GM21528 (cell line): Measurements from ENCODE around the gene ZC3HAV1.
"Not testable (repeated sequence)": the region's sequence is repeated elsewhere in the genome, so short reads cannot be mapped to it uniquely, and the experiment has no call there.

Experiments
- ATAC-seq: cut with Tn5 transposase; IDR thresholded peaks from one replicate; pipeline ENCODE4 v1.9.1; 2021; ENCODE audit warnings: mild to moderate bottlenecking, moderate library complexity; ENCODE audit not compliant: unreplicated experiment, low FRiP score

ZC3HAV1 gene

DNA sequence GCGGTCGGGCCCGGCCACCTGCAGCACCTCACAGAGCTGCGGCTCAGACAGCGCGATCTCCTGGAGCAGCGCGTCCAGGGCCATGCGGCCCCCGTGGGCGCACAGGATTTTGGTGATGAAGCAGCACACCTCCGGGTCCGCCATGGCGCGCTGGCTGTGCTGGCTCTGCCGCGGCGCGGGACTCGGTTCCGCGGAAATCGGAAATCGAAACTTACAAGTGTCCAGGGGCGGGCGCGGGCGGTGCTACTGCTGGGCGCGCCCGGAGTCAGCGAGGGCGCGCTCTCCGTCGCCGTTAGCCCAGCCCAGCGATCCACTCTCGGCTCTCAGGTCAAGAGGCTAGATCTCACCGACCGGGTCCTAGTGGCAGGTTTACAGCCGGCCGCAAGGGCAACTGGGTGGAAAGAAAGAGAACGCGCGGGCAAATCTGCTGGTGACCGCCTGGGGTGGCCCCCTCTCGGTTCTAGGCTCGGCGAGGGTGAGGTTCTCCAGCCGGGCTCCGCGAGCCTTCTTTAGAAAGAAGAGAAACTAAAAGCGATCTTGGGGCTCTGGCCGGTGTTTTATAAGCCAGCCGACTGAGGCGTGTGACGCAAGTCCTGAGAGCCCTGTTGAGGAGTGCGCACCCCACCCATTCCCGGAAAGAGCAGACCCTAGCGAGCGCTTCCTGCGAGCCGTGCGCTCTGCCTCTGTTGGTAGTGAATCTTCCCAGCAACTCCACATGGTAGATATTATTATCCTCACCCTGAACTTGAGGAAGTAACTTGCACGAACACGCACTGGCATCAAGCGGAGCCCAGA, at the start of gene ZC3HAV1:
Gene ZC3HAV1 (minus strand): TSS at position 533 of the 795 bp plus-strand sequence. CDS start 389 bp downstream, at position 144.
- ATAC-seq, result peak; percentile 70

DNA sequence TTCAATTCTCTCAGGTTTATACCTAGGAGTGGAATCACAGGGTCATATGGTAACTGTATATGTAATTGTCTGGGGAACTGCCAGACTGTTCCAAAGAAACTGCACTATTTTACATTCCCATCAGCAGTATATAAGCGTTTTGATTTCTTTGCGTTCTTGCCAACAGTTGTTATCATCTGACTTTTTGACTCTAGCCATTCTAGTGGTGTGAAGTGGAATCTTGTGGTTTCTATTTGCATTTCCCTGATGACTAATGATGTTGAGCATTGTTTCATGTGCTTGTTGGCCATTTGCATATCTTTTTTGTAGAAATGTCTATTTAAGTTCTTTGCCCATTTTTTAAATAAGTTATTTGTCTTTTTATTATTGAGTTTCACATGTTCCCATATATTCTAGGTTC, 44.3 kb upstream of the ZC3HAV1 start:
- ATAC-seq, result no peak

DNA sequence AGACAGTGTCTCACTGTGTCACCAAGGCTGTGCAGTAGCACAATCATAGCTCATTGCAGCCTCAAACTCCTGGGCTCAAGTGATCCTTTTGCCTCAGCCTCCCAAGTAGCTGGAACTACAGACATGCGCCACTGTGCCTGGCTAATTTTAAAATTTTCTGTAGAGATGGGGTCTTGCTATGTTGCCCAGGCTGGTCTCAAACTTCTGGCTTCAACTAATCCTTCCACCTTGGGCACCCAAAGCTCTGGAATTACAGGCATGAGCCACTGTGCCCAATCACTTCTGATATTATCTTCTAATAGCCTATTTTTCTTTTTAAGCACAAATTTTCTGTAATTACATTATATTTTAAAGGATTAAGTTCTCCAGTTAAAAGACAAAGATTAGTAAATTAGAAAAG, 42.6 kb upstream of the ZC3HAV1 start:
- no peak for ATAC-seq

DNA sequence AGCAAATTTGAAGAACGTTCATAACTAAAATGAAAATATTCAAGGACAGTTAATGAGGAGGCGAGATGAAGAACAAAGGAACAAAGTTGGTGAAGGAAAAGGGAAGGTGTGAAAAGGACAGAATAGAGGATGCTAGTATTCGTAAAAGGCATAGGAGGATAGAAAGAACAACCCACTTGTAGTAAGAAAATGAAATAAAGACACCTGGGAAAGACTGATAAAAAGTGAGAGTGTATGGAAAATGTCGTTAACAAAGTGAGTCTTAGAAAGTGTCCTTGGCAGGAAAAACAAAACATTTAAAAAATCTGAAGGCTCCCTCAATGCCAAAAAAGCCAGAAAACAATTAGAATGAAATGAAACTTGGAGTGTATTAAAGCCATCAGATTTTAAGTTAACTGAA, 29.6 kb upstream of the ZC3HAV1 start:
- ATAC-seq, result no peak

DNA sequence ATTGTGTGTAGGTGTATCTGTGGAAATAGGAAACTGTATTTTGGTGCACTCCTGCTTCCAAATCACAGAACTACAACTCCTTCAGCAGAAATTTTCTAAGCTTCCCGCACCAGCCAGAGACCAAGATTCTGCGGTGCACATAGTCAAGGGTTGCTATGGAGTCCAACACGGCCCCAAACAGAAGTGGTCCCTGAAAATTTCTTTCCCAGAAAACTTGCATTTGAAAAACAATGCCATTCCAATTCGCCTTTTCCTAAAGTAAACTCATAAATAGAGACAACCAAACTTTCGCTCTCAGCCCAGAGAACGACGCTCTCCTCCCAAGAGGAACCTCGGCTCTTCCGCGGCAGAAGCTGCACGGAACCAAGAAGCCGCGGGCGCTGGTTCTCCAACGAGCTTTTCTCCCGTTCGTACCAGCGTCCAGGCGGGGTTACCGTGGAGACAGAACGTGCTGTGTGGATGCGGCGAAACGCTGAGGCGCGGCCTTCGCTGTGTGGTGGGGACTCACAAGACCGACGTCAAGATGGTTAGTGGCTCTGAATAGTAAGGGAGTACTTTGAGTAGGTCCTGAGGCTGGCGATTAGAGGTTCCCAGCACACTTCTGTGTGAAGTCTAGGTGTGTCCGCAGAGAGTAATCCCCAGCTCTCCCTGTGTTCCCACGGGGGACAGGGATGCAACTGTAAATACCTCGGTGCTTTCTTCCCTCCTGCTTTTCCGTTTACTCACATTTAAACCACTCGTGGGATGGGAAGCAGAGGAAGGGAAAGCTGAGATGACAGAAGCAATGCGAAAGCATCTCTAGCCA, 24.0 kb upstream of the ZC3HAV1 start:
- ATAC-seq, result peak; percentile 97

DNA sequence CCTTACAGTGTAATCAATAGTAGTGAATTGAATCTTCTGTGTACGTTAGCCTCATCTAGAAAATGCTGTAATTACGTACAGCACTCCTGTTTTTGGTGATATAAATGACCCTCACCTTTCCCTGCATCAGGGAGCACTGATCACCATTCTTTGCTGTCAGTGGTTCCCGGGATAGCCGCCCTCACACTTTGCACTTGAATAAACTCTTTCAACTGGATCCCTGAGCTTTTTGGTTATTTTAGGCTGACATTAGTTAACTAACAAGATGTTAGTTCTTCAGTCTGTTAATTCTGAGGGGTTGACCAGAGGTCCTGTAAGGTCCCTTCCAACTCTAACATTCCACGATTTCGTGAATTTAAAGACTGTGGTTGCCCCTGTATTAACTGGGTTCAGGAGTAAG, 23.4 kb upstream of the ZC3HAV1 start:
- ATAC-seq, result no peak

DNA sequence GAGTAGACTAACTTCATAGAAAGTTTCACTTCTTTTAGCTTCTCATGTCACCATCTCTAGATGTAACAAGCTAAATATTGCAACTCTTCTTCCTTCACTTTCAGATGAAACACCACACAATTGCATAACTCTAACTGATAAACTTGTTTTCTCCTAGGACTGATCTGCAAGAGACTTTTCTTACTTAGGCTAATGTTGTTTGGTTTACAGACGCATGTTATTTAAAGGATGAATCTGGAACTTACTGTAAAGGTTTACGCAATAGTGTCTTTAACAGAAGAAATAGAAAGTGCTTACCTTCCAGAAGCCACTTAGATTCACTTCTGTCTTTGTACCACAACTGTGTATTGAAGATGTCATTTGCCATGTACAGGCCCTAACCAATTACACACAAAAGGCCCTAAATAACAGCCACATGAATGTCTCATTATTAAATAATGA, 22.1 kb upstream of the ZC3HAV1 start:
- ATAC-seq, result no peak

DNA sequence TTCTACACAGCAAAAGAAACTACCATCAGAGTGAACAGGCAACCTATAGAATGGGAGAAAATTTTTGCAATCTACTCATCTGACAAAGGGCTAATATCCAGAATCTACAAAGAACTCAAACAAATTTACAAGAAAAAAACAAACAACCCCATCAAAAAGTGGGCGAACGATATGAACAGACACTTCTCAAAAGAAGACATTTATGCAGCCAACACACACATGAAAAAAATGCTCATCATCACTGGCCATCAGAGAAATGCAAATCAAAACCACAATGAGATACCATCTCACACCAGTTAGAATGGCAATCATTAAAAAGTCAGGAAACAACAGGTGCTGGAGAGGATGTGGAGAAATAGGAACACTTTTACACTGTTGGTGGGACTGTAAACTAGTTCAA, 20.3 kb upstream of the ZC3HAV1 start:
- ATAC-seq, result not testable (repeated sequence)

DNA sequence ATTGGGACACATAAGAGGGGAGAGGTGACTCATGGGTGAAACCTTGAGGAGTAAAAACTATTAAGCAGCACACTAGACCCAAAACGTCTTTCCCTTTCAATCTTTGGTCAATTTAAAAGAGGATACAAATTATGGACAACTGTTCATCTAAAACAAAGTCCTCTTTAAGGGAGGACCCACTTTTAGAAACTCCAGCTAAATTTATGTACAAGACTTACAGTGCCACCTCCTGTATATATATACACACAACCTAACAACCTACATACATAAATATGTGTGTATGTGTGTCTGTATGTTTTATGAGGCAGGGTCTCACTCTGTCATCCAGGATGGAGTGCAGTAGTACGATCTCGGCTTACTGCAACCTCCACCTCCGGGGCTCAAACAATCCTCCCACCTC, 18.1 kb upstream of the ZC3HAV1 start:
- no peak for ATAC-seq

DNA sequence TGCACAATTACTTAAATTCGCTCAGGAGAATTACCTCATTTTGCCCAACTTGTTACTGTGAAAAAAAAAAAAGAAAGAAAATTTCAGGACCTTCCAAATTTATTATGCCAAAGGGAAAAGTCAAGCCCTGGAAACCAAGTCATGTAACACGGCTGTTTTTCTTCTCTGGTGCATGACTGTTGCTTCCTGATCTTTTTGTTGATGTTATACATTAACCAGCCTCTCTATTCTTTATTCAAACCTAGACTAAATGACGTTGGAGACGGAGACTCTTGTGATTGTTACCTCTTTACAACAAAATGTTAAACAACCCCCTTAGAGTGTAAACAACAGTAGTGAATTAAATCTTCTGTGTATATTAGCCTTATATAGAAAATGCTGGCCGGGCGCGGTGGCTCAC, 16.1 kb upstream of the ZC3HAV1 start:
- ATAC-seq, result no peak

DNA sequence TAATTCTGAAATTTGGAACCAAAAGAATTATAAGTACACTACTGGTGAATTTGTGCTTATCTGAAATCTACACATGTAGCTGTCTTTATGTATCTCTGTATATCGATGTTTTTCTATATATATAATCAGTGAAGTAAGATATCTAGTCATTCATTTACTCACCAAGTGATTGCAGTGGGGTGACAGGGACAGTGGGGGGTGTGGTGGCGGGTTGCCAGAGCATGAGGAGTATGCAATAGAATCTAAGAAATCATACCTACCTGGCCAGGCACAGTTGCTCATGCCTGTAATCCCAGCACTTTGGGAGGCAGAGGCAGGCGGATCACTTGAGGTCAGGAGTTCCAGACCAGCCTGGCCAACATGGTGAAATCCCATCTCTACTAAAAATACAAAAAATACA, 15.5 kb upstream of the ZC3HAV1 start:
- ATAC-seq, result not testable (repeated sequence)

DNA sequence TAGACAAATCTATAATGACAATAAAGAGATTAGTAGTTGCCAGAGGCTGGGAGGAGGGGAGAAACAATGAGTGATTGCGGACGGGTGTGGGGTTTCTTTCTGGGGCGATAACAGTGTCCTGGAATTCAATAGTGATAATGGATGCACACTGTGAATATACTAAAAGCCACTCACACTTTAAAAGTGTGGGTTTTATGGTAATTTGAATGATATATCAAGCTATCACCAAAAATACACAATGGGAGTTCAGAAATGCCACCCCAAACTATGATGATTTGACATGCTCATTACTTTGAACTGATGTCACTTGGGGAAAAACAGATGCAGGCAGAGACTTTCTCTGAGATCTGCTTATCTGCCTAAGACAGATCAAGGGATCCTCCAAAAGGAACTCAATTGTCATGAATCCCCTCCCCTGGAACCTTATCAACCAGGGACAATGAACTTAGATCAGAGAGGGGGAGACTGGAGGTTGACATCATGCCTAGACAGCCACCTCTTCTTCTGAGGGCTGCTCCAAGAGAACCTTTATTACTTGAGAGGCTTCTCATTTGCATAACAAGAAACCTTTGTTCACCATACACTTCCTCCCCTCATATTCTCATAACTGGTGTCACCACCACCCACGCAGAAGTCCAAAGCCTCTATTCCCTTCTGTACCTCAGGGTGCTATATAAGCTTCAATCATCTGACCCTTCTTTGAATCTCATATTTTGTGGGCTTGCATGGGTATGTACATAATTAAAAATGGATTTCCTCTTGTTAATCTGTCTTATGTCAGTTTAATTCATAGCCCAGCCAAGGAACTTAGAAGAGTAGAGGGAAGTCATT, 14.8 kb upstream of the ZC3HAV1 start:
- peak; percentile 80 for ATAC-seq

DNA sequence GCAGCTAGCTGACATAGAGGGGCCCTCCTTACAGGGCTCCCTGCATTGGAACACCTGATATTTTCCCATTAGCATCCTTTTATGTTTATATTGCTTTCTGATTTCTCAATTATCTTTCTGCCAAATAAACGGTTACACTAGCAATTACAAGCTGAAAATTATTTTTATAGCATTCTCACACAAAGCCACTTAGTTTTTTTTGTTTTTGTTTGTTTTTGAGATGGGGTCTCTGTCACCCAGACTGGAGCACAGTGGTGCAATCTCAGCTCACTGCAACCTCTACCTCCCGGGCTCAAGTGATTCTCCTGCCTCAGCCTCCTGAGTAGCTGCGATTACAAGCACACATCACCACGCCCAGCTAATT, 9.9 kb upstream of the ZC3HAV1 start:
- ATAC-seq, result no peak

DNA sequence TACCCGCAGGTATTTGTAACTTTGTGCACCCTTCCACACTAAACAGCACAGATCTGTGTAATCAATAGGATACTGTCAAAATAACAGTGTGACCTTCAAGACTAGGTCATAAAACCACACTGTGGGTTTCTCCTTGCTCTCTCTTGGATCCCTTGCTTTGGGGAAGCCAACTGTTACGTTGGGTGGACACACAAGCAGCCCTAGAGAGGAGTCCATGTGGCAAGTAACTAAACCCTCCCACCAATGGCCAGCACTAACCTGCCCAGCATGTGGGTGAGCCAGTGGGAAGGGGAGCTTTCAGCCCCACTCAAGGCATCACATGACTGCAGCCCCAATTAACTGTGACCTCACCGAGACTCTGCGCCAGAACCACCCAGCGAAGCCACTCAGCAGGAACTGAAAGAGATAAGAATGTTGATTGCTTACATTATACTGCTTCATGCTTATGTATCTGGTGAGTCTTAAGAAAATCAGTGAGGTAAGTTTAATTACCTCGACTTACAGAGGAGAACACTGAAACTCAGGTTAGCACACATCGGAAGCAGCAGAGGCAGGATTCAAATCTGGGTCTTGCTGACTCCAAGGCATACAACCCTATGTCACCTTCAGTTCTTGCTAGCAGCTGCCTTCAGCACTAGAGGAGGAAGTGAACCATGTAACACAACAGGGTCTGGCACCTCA, 9.4 kb upstream of the ZC3HAV1 start:
- peak; percentile 80 for ATAC-seq

DNA sequence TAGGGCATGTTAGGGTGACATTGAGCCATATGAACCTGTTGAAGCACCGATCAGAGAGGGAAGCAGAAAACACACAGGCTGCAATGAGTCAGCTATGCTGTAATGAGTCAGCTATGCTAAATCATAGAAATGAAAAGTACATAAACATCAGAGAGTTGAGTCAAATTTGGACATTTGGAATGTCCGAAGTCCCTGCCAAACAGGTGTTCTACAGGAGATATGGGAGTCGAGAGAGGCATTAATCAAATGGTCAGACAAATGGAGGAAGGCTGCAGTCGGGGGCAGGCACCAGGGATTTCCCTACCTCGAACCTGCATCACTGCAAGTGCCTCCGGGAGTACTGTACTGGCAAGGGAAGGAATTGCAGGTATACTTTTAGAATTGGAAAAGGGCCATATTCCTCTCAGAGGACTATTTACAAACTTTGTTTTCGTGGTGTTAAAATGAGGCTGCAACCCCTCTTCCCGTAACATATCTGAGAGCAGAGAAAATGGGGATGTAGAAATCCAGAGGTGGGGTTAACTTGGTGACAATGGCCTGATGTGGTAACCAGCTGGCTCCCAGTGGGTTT, 8.8 kb upstream of the ZC3HAV1 start:
- ATAC-seq, result peak; percentile 56

DNA sequence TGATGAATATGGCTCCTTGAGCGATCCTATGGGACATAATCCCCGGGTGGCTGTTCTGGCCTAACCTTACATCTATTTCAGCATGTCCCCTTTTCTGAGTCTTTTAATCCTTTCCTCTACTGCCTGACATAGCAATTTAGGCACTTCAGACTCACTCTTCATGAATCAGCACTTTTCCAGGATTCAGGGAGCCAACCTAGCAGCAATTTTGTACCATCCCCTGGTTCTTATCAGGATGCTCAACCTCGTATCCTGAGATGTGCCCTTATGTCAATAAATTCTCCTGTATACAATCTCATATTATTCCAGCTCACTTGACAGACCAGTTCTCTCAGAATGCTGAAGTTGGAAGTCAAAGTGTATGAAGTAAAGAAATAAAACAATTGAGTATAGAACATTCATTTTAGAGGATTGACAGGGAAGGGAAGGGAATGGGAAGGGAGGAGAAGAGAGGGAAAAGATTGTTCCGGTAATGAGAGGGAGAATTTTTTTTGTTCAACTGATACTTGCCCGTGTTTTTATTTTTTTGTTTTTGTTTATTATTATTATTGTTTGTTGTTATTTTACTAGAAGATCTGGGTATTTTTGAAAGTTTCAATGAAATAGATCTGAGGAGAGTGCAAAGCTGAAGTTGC, 8.2 kb upstream of the ZC3HAV1 start:
- no peak for ATAC-seq

DNA sequence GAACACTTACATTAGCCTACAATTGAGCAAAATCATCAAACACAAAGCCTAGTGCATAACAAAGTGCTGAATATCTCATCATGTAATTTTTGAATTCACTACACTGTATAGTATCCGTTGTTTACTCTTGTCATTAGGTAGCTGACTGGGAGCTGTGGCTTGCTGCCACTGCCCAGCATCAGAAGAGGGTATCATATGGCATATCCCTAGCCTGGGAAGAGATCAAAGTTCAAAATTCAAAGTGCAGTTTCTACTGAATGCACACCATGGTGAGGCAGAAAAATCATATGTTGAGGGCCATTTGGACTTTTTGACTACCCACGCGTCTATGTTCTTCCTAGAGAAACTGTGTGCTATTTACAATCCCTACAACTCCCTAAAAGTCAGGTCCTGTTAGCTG, 7.5 kb upstream of the ZC3HAV1 start:
- ATAC-seq, result no peak

DNA sequence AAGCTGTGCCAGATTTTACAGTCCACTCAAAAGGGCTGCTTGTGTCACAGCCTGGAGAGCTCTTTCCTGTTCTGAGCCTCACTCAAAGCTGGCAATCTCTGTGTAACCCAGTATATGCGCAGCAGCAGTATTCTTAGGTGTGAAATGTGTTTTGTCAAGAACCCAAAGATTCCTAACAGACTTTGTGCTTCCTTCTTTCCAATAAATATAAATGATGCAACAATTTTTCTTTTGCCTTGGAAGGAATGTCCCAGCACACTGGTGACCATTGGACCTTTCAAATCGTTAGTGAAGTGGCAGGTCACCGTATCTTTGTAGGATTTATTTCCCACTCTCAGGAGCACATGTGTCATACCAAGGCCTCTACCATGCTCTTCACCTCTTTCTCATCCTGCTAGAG, 5.6 kb upstream of the ZC3HAV1 start:
- no peak for ATAC-seq

DNA sequence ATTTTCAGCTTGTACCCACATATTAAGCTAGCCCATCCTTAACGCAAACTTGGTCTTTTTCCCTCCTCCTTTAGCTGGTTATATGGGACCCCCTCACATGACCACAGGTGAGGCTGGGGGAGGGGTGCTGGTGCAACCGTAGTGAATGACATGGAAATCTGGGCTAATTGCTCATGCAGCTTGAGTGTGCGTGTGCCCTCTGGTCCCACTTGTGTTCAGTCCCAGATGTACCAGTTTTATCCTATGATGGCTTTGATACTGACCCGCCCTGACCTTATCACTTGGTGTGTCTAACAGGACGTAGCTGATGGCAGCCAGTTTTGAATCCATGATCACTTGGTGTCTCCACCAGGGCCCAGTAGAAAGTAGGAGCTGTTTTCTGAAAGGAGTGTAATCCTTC, 5.1 kb upstream of the ZC3HAV1 start:
- no peak for ATAC-seq

DNA sequence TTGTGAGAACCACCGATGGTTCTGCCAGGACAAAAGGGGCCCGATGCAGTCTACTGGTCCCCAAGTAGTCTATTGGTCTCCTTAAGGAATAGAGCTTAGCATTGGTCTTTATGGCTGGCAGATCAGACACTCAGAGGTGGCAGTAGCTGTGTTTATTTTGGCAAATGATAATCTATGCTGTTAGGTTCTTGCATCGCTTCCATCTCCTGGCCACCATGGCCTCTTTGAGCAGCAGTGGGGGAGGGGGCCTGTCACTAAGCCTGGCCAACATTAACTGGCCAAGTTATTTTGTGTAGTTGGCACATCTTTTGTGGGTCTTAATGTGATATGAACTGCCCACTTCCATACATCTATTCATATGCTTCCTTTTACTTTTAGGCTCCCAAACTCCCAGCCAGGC, 4.5 kb upstream of the ZC3HAV1 start:
- no peak for ATAC-seq
